HepG2 (cell line): Measurements from ENCODE around the gene IQGAP2. TPM values are rescaled to one million over a fixed set of nuclear protein-coding genes. Genes with fewer than 3 reads are reported as not detected.
A peak's percentile ranks its signal among the peaks of the same experiment; 100 is the strongest.

Experiments
- ARHGAP35 ChIP-seq: sonication (generic); formaldehyde crosslinking; IDR thresholded peaks from 2 replicates; pipeline ENCODE4 v1.9.0; 2022; ENCODE audit warnings: mild to moderate bottlenecking, inconsistent platforms, moderate library complexity, missing genetic modification reagents, borderline replicate concordance
- ATF7-NPFF ChIP-seq: sonication (generic); formaldehyde crosslinking; IDR thresholded peaks from 2 replicates; pipeline ENCODE4 v1.8.1; 2023; ENCODE audit warnings: mild to moderate bottlenecking, low read depth, missing genetic modification reagents, moderate library complexity
- BRD4 ChIP-seq: sonication (generic); formaldehyde crosslinking; IDR thresholded peaks from 2 replicates; pipeline ENCODE4 v1.4.0; 2020; ENCODE audit warnings: missing genetic modification reagents
- FOXP4 ChIP-seq: sonication (generic); formaldehyde crosslinking; IDR thresholded peaks from 2 replicates; pipeline ENCODE4 v1.4.0; 2020; ENCODE audit warnings: missing genetic modification reagents
- GABPB1 ChIP-seq: IDR thresholded peaks from 2 replicates; pipeline ENCODE4 v1.6.1; 2016; ENCODE audit warnings: mild to moderate bottlenecking, missing genetic modification reagents, moderate library complexity, missing compliant biosample characterization
- KDM5A ChIP-seq: fragments of 200-600 bp; sonication (generic); IDR thresholded peaks from 2 replicates; pipeline ENCODE4 v1.7.0; 2018; ENCODE audit warnings: antibody characterized with exemption, mild to moderate bottlenecking, low read length, borderline replicate concordance
- KLF9 ChIP-seq: IDR thresholded peaks from 2 replicates; pipeline ENCODE4 v1.6.1; 2016; ENCODE audit warnings: low read depth
- RERE ChIP-seq: IDR thresholded peaks from 2 replicates; pipeline ENCODE4 v1.6.1; 2016; ENCODE audit warnings: low read depth, missing genetic modification reagents, missing compliant biosample characterization
- SNAPC4 ChIP-seq: sonication (generic); formaldehyde crosslinking; IDR thresholded peaks from 2 replicates; pipeline ENCODE4 v1.4.0; 2020; ENCODE audit warnings: mild to moderate bottlenecking, missing genetic modification reagents
- ZC3H13 ChIP-seq: sonication (generic); formaldehyde crosslinking; IDR thresholded peaks from 2 replicates; pipeline ENCODE4 v1.8.1; 2023; ENCODE audit warnings: mild to moderate bottlenecking, missing genetic modification reagents, moderate library complexity
- ZNF451 ChIP-seq: sonication (generic); formaldehyde crosslinking; IDR thresholded peaks from 2 replicates; pipeline ENCODE4 v1.5.0; 2020; ENCODE audit warnings: mild to moderate bottlenecking, missing genetic modification reagents
- ZNF564 ChIP-seq: sonication (generic); formaldehyde crosslinking; IDR thresholded peaks from 2 replicates; pipeline ENCODE4 v1.8.1; 2023; ENCODE audit warnings: mild to moderate bottlenecking, missing genetic modification reagents
- ZNF740 ChIP-seq: sonication (generic); formaldehyde crosslinking; IDR thresholded peaks from 2 replicates; pipeline ENCODE4 v1.4.0; 2020; ENCODE audit warnings: missing genetic modification reagents
- polyA plus RNA-seq, 8 experiments: library from polyadenylated mRNA; depleted of rRNA in 3 of 8; stranded (reverse) in 7 of 8; unstranded in 1 of 8; fragments of >200 nt; fragmentation: Illumina TruSeq in 4 of 8; extraction: Trizol in 4 of 8; gene quantifications; 2 replicates each; pipeline versions ENCODE4 v1.2.1 to v1.2.3, GENCODE V29; 2011 to 2016; ENCODE audit warnings: low read depth in 4 of 8, missing spikeins in 1 of 8, mixed read lengths in 1 of 8; ENCODE audit not compliant: insufficient read depth in 1 of 8
- total RNA-seq, 5 experiments: library from RNA; depleted of rRNA; stranded (reverse); fragments of >200 nt; fragmentation: Illumina TruSeq; extraction: Trizol; gene quantifications; 2 replicates each; pipeline ENCODE4 v1.2.3, GENCODE V29; 2016; ENCODE audit warnings: low read depth in 1 of 5

The IQGAP2 gene
- total and polyA plus RNA-seq, 2 of the 13 experiments (the other 11 are each of a cell fraction or from before 2014, with no cell fraction given), result 35.2 to 83.3 TPM

- TF ChIP-seq RERE, result peak; percentile 76
- peak; percentile 87 for TF ChIP-seq FOXP4 (CRISPR knock-in tag)
- no peak for TF ChIP-seq BRD4
- peak; percentile 74; the same call in 1 of the 2 replicates for TF ChIP-seq ZNF564 (CRISPR knock-in tag)
- no peak for TF ChIP-seq ARHGAP35 (CRISPR knock-in tag)
- TF ChIP-seq ZNF740 (CRISPR knock-in tag), result no peak
- TF ChIP-seq KDM5A, result peak; percentile 24; the same call in 1 of the 2 replicates
- peak; percentile 92 for TF ChIP-seq KLF9 (CRISPR knock-in tag)
- peak; percentile 78 for TF ChIP-seq GABPB1 (CRISPR knock-in tag)
- peak; percentile 82 for TF ChIP-seq ATF7-NPFF (CRISPR knock-in tag)
- peak; percentile 83 for TF ChIP-seq SNAPC4
- TF ChIP-seq ZNF451 (CRISPR knock-in tag), result no peak
- peak; percentile 65 for TF ChIP-seq ZC3H13 (CRISPR knock-in tag)
These were observed 1.4 kb downstream of the IQGAP2 start (continued) for GRCh38 chr5:76404223-76405211.
